HepG2 (cell line): ENCODE data around the gene ABTB2. TPM values are rescaled to one million over a fixed set of nuclear protein-coding genes. Genes with fewer than 3 reads are reported as not detected.

Experiments used
- BORCS8-MEF2B ChIP-seq: sonication (generic); formaldehyde crosslinking; IDR thresholded peaks from 2 replicates; pipeline ENCODE4 v1.8.0; 2022; ENCODE audit warnings: mild to moderate bottlenecking, missing genetic modification reagents
- GFI1 ChIP-seq: sonication (generic); formaldehyde crosslinking; IDR thresholded peaks from 2 replicates; pipeline ENCODE4 v1.5.0; 2020; ENCODE audit warnings: missing genetic modification reagents, mild to moderate bottlenecking, borderline replicate concordance
- KIAA2018 ChIP-seq: sonication (generic); formaldehyde crosslinking; IDR thresholded peaks from 2 replicates; pipeline ENCODE4 v1.5.0; 2020; ENCODE audit warnings: mild to moderate bottlenecking, missing genetic modification reagents, borderline replicate concordance
- MTA1 ChIP-seq: sonication (generic); formaldehyde crosslinking; IDR thresholded peaks from 2 replicates; pipeline ENCODE4 v1.4.0; 2020; ENCODE audit warnings: missing genetic modification reagents, mild to moderate bottlenecking, borderline replicate concordance
- NR0B2 ChIP-seq: sonication (generic); formaldehyde crosslinking; IDR thresholded peaks from 2 replicates; pipeline ENCODE4 v1.4.0; 2020; ENCODE audit warnings: mild to moderate bottlenecking, missing genetic modification reagents
- PCBP1 ChIP-seq: fragments of 200-400 bp; formaldehyde crosslinking; IDR thresholded peaks from 2 replicates; pipeline ENCODE4 v1.6.1; 2017; ENCODE audit warnings: mild to moderate bottlenecking, low read depth, low read length, borderline replicate concordance
- PRDM15 ChIP-seq: sonication (generic); formaldehyde crosslinking; IDR thresholded peaks from 2 replicates; pipeline ENCODE4 v1.4.0; 2020; ENCODE audit warnings: missing genetic modification reagents
- SNAI1 ChIP-seq: sonication (generic); formaldehyde crosslinking; IDR thresholded peaks from 2 replicates; pipeline ENCODE4 v1.5.0; 2020; ENCODE audit warnings: mild to moderate bottlenecking, missing genetic modification reagents, borderline replicate concordance
- TFDP1 ChIP-seq: IDR thresholded peaks from 2 replicates; pipeline ENCODE4 v1.6.1; 2016; ENCODE audit warnings: missing compliant biosample characterization, missing genetic modification reagents, borderline replicate concordance
- ZNF232 ChIP-seq: sonication (generic); formaldehyde crosslinking; IDR thresholded peaks from 2 replicates; pipeline ENCODE4 v1.4.0; 2020; ENCODE audit warnings: missing genetic modification reagents, borderline replicate concordance
- ZNF564 ChIP-seq: sonication (generic); formaldehyde crosslinking; IDR thresholded peaks from 2 replicates; pipeline ENCODE4 v1.8.1; 2023; ENCODE audit warnings: mild to moderate bottlenecking, missing genetic modification reagents
- ZSCAN25 ChIP-seq: sonication (generic); formaldehyde crosslinking; IDR thresholded peaks from 2 replicates; pipeline ENCODE4 v1.8.0; 2022; ENCODE audit warnings: mild to moderate bottlenecking, missing genetic modification reagents
- polyA plus RNA-seq, 8 experiments: library from polyadenylated mRNA; depleted of rRNA in 3 of 8; stranded (reverse) in 7 of 8; unstranded in 1 of 8; fragments of >200 nt; fragmentation: Illumina TruSeq in 4 of 8; extraction: Trizol in 4 of 8; gene quantifications; 2 replicates each; pipeline versions ENCODE4 v1.2.1 to v1.2.3, GENCODE V29; 2011 to 2016; ENCODE audit warnings: low read depth in 4 of 8, missing spikeins in 1 of 8, mixed read lengths in 1 of 8; ENCODE audit not compliant: insufficient read depth in 1 of 8
- total RNA-seq, 5 experiments: library from RNA; depleted of rRNA; stranded (reverse); fragments of >200 nt; fragmentation: Illumina TruSeq; extraction: Trizol; gene quantifications; 2 replicates each; pipeline ENCODE4 v1.2.3, GENCODE V29; 2016; ENCODE audit warnings: low read depth in 1 of 5

The ABTB2 gene
- total and polyA plus RNA-seq, 2 of the 13 experiments (the other 11 are each of a cell fraction or from before 2014, with no cell fraction given), result 5.1 to 15.4 TPM

- TF ChIP-seq KIAA2018 (CRISPR knock-in tag) (no peak), MTA1 (CRISPR knock-in tag) (peak; percentile 36; the same call in 1 of the 2 replicates), BORCS8-MEF2B (no peak; the same call in 1 of the 2 replicates), ZNF232 (CRISPR knock-in tag) (0 out of 2 replicates have a peak, but pooled peaks have one; percentile 17), PCBP1 (no peak), ZSCAN25 (CRISPR knock-in tag) (0 out of 2 replicates have a peak, but pooled peaks have one; percentile 28), PRDM15 (peak; percentile 19; the same call in 1 of the 2 replicates), GFI1 (CRISPR knock-in tag) (0 out of 2 replicates have a peak, but pooled peaks have one; percentile 46), SNAI1 (CRISPR knock-in tag) (0 out of 2 replicates have a peak, but pooled peaks have one; percentile 4), TFDP1 (CRISPR knock-in tag) (peak; percentile 21; the same call in 1 of the 2 replicates), ZNF564 (CRISPR knock-in tag) (peak; percentile 26; the same call in 1 of the 2 replicates), NR0B2 (CRISPR knock-in tag) (peak; percentile 75; the same call in 1 of the 2 replicates)
These were observed 703 bp downstream of the ABTB2 start (continued) for GRCh38 chr11:34356913-34357700.
